Adrenal gland (tissue), 19 donors: ENCODE measurements around the gene TFDP3. TPM values are rescaled to one million over a fixed set of nuclear protein-coding genes. Genes with fewer than 3 reads are reported as not detected.

ENCODE experiments used
- DNase-seq, 7 donors: peaks; one replicate each; pipeline ENCODE4 v3.0.0-alpha.2; 2019 to 2020
- H3K27ac ChIP-seq, 5 donors: fragments of 200-600 bp; sonication (generic) in 4 of 5; 1 replicate in 3 of 5; 2 replicates in 2 of 5; pipeline versions ENCODE4 v1.5.1 to v1.8.0; 2016 to 2020; ENCODE audit warnings: mild to moderate bottlenecking in 1 of 5
- H3K27me3 ChIP-seq: fragments of 200-600 bp; 2 replicates; pipeline ENCODE4 v1.8.0; 2021
- H3K36me3 ChIP-seq, 2 donors: fragments of 200-600 bp; replicated peaks in 1 of 2; 1 replicate in 1 of 2; 2 replicates in 1 of 2; pipeline versions ENCODE4 v1.5.1 to v1.8.0; 2018 to 2022
- H3K4me1 ChIP-seq, 2 donors: fragments of 200-600 bp; replicated peaks in 1 of 2; 1 replicate in 1 of 2; 2 replicates in 1 of 2; pipeline versions ENCODE4 v1.5.1 to v1.8.0; 2018 to 2021
- H3K4me3 ChIP-seq, 4 donors: fragments of 200-600 bp; sonication (generic) in 3 of 4; one replicate each; pipeline ENCODE4 v1.5.1; 2016 to 2018
- H3K9me3 ChIP-seq, 3 donors: fragments of 200-600 bp; sonication (generic) in 1 of 3; replicated peaks in 1 of 3; 1 replicate in 2 of 3; 2 replicates in 1 of 3; pipeline versions ENCODE4 v1.5.1 to v1.8.0; 2016 to 2021
- CTCF ChIP-seq, 6 experiments: fragments of 450-650 bp in 4 of 6; fragments of 200-600 bp in 2 of 6; sonication (generic) in 1 of 6; IDR thresholded peaks; 1 replicate in 5 of 6; 2 replicates in 1 of 6; pipeline versions ENCODE4 v1.5.1 to v1.8.0; 2016 to 2021; ENCODE audit warnings: antibody characterized with exemption in 6 of 6, mild to moderate bottlenecking in 2 of 6, moderate library complexity in 1 of 6
- POLR2A ChIP-seq, 2 donors: fragments of 450-650 bp; IDR thresholded peaks; one replicate each; pipeline ENCODE4 v1.6.1; 2017; ENCODE audit warnings: antibody characterized with exemption in 2 of 2, mild to moderate bottlenecking in 2 of 2, moderate library complexity in 1 of 2
- WGBS, 4 donors: extraction: QIAGEN DNeasy Blood & Tissue Kit in 2 of 4; methylation state at CpG; one replicate each; pipeline versions ENCODE4 v1.1.5 to v1.1.7; 2013 to 2017; 5-methylcytosine and 5-hydroxymethylcytosine counted together
- intact Hi-C, 2 donors: fragments of 100-400 bp; cut with DNase I; formaldehyde crosslinking; loops; one replicate each; pipeline versions ENCODE4 v1.14.1 to v1.15.0; 2022 to 2023
- long read RNA-seq, 10 donors: library from polyadenylated mRNA in 3 of 10; unstranded in 2 of 10; stranded (forward) in 1 of 10; transcript quantifications; one replicate each; pipeline ENCODE4 v2.0.0 and lab custom pipeline, GENCODE V29; 2021 to 2026
- polyA plus RNA-seq, 3 donors: library from polyadenylated mRNA; stranded (reverse); fragments of 200-250 nt in 2 of 3; fragments of 350-450 nt in 1 of 3; fragmentation: Illumina TruSeq in 1 of 3; extraction: RNeasy Lipid Tissue Mini Kit (QIAGEN cat#74804) in 1 of 3; gene quantifications; one replicate each; pipeline ENCODE4 v1.2.3, GENCODE V29; 2013 to 2014
- total RNA-seq, 9 donors: library from RNA; depleted of rRNA in 4 of 9; stranded (reverse); fragments of >200 nt in 4 of 9; fragments of 120-200 nt in 1 of 9; fragmentation: NEBNext Ultra II Directional in 1 of 9; extraction: Animal tissue kit (Norgen Biotek cat#: 25700) in 1 of 9; gene quantifications; one replicate each; pipeline versions ENCODE4 v1.1.0 to v1.2.4, GENCODE V29; 2013 to 2023
- donor health status: healthy with polysubstance abuse.
- donor health status: Bipolar disorder and iron deficiency.
- donor health status: DM: yes; HTN: yes; CAD: no.
- donor health status: DM: no; HTN: no; CAD: no.
- donor health status: DM: no; HTN: no; CAD: no.
- donor health status: DM: yes; HTN: yes; CAD: no.

The TFDP3 gene
- not detected for total RNA-seq
- polyA plus RNA-seq, result not detected
- long read RNA-seq, donor 1, result 0 reads
- long read RNA-seq, donor 2, result 0 reads
- long read RNA-seq, donor 3, partial matches to known transcripts, result 0 of 1 reads
- long read RNA-seq, donor 3, other reads (novel, unspliced or antisense), result 0 of 1 reads
- long read RNA-seq, donor 4, result 0 reads
- long read RNA-seq, donor 5, result 0 reads
- long read RNA-seq, donor 6, result 0 reads
- long read RNA-seq, donor 7, result 0 reads
- long read RNA-seq, donor 8, result 0 reads
- long read RNA-seq, donor 9, result 0 reads
- long read RNA-seq, donor 10, result 0 reads

DNA sequence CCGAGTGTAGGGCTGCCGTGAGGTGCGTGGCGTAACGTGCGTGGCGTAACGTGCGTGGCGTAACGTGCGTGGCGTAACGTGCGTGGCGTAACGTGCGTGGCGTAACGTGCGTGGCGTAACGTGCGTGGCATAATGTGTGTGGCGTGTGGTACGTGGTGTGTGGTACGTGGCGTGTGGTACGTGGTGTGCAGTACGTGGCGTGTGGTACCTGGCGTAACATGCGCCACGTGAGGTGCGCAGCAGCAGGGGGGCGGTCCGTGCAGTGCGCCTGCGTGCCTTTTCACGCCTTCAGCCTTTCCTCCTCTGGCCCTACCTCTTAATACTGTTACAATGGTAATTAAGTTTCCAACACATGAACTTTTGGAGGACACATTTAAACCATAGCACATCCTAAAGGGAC lies at the start of gene TFDP3:
Gene TFDP3, minus strand, starts transcription at position 26 of the 400 bp plus-strand sequence. CDS start 95 bp downstream, outside the sequence.
- intact Hi-C loops, result no loop called here
- H3K27me3 ChIP-seq, result peaks cover 19% of the 10 kb centered on the region
- 93 to 95% (median 94%) methylated on average over 40 of the region's 40 CpGs for WGBS, 4 donors
- H3K4me3 ChIP-seq, result no peak within 1 kb of the TSS
- DNase-seq, result no peak
- H3K9me3 ChIP-seq, result no peaks in the 10 kb centered on the region
- H3K36me3 ChIP-seq, result no peaks in the 10 kb centered on the region
- no peak for TF ChIP-seq POLR2A (IDR thresholded peaks at IDR 0.05)
- no peak within 1 kb of the TSS for H3K27ac ChIP-seq
- no peaks in the 10 kb centered on the region for H3K4me1 ChIP-seq

DNA sequence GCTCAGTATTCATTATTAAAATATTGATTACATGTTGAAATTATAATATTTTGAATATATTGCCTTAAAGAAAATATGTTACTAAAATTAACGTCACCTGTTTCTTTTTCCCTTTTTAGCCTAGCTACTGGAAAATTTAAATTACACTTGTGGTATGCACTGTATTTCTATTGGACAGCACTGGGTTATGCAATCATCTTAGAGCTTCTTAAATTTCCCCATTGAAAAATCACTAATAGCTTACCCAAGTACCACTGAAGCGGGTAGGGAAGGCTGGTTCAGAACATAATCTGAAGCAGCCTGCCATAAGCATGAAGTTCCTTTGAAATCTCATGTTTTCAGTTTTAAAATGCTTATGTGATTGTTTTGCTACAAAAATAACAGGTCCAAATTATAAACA lies 49.5 kb upstream of the TFDP3 start:
- Histone ChIP-seq H3K27me3 (peaks cover 8% of the 10 kb centered on the region), H3K9me3 (no peaks in the 10 kb centered on the region), H3K36me3 (no peaks in the 10 kb centered on the region), H3K4me3 (no peak overlapping the region), H3K4me1 (no peaks in the 10 kb centered on the region), H3K27ac (no peak overlapping the region)
- TF ChIP-seq CTCF (IDR thresholded peaks at IDR 0.05) (no peak), POLR2A (IDR thresholded peaks at IDR 0.05) (no peak)
- 83 to 89% (median 85%) methylated on average over 2 of the region's 2 CpGs for WGBS, 4 donors
- DNase-seq, result no peak
- intact Hi-C loops, result no loop called here

GRCh38 chrX:133265331-133265730 lies 47.2 kb upstream of the TFDP3 start:
- Histone ChIP-seq H3K4me3 (no peak overlapping the region), H3K4me1 (no peaks in the 10 kb centered on the region), H3K27me3 (peaks cover 8% of the 10 kb centered on the region), H3K9me3 (no peaks in the 10 kb centered on the region), H3K27ac (no peak overlapping the region), H3K36me3 (no peaks in the 10 kb centered on the region)
- DNase-seq, result no peak
- intact Hi-C loops, result no loop called here
- 35 to 80% (median 53%) methylated on average over 2 to 13 of the region's 13 CpGs for WGBS, 4 donors
- TF ChIP-seq CTCF (IDR thresholded peaks at IDR 0.05) (no peak), POLR2A (IDR thresholded peaks at IDR 0.05) (no peak)

- intact Hi-C loops, result no loop called here
Measured at GRCh38 chrX:133258481-133258880, 40.3 kb upstream of the TFDP3 start.

More at GRCh38 chrX:133258481-133258880, 40.3 kb upstream of the TFDP3 start:
- Histone ChIP-seq H3K27me3 (peaks cover 20% of the 10 kb centered on the region), H3K9me3 (no peaks in the 10 kb centered on the region), H3K4me3 (no peak overlapping the region), H3K27ac (no peak overlapping the region), H3K4me1 (no peaks in the 10 kb centered on the region), H3K36me3 (no peaks in the 10 kb centered on the region)
- no peak for DNase-seq
- TF ChIP-seq CTCF (IDR thresholded peaks at IDR 0.05) (no peak), POLR2A (IDR thresholded peaks at IDR 0.05) (no peak)
